GM12801 (cell line): ENCODE data around the gene UGT1A1.

ENCODE experiments used
- TF ChIP-seq, protein P1 (sequence below): IDR thresholded peaks from one replicate; pipeline ENCODE4 v1.5.1; 2011; ENCODE audit warnings: control low read depth; ENCODE audit not compliant: insufficient read length; ENCODE audit errors: extremely low read depth

The UGT1A1 gene

DNA sequence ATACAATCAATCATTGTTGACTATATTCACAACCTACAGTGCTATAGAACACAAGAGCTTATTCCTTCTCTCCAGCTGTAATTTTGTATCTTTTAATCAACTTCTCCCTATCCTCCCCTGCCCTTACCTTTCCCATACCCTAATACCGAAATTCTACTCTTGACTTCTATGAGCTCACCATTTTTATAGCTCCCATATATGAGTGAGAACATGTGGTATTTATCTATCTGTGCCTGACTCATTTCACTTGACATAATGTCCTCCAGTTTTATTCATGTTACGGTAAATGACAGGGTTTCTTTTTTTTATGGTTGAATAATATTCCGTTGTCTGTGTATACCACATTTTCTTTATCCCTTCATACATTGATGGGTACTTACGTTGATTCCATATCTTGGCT lies 20.7 kb downstream of the UGT1A1 start:
- TF ChIP-seq, protein P1, sequence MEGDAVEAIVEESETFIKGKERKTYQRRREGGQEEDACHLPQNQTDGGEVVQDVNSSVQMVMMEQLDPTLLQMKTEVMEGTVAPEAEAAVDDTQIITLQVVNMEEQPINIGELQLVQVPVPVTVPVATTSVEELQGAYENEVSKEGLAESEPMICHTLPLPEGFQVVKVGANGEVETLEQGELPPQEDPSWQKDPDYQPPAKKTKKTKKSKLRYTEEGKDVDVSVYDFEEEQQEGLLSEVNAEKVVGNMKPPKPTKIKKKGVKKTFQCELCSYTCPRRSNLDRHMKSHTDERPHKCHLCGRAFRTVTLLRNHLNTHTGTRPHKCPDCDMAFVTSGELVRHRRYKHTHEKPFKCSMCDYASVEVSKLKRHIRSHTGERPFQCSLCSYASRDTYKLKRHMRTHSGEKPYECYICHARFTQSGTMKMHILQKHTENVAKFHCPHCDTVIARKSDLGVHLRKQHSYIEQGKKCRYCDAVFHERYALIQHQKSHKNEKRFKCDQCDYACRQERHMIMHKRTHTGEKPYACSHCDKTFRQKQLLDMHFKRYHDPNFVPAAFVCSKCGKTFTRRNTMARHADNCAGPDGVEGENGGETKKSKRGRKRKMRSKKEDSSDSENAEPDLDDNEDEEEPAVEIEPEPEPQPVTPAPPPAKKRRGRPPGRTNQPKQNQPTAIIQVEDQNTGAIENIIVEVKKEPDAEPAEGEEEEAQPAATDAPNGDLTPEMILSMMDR: no peak

- TF ChIP-seq, protein P1: no peak
Observed at GRCh38 chr2:233789554-233789953, 29.5 kb downstream of the UGT1A1 start.

GRCh38 chr2:233791151-233791882 lies 31.2 kb downstream of the UGT1A1 start:
- TF ChIP-seq, protein P1: no peak

DNA sequence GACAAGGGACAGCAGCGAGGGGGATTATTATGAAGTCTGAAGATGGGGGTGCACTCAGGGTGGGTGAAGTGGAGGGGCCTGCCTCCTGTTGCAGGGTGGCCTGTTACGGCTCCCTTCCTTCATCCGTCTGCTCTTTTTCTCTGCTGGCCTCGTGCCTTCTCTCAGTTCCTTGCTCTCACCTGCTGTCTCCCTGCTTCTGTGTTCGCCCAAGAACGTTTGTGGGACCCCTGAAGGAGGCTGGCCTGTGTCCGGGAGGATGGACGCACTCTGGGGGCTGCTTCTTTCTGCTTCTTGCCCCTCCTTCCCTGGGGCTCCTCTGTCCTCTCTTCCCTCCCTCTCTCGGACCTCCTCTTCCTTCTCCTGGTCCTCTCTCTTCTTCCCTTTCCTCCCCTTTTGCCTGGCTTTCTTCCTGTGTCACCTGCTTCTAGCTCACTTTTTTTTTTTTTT lies 31.8 kb downstream of the UGT1A1 start:
- TF ChIP-seq, protein P1: no peak

DNA sequence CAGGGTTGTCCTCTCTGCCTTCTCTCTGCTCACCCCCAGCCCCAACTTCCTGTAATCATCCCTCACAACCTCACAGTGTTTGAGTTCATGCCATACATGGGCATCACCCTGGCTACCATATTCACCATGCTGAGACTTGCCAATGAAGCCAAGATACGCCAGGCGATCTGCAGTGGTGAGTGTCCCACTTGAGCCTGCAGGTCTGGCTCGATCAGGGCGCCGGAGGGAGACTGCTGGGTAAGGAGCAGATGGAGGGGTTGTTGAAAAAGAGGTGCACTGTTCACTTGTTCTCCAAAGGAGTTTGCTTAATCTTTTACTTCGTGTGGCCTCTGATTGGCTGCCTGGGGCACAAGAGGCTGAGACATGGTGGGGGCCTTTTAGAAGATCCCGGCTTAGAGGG lies 32.6 kb downstream of the UGT1A1 start:
- TF ChIP-seq, protein P1: no peak

- TF ChIP-seq, protein P1: no peak
Observed at GRCh38 chr2:233793465-233794127, 33.5 kb downstream of the UGT1A1 start.

DNA sequence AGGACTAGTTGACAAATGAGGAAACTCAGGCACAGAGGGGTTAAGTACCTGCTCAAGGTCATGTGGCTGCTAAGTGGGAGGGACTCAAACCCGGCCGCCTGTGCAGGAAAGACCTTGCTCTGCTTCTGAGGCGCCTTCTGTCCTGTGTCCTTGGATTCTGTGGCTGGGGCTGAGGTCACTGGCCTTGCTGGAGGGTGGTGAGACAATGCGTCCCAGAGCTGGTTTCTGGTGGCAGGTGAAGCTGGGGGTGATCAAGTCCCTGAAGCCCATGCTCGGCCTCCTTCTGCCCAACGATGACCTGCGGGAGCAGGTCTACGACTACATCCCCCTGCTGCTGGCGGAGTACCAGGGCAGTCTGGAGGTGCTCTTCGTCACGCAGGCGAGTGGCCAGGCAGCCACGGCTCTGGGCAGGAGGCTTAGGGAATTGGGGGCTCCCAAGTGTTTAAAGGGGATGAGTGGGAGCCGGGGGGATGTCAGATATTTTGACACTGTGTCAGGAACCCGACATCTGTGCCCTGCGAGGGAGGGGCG lies 34.1 kb downstream of the UGT1A1 start:
- TF ChIP-seq, protein P1: no peak
